Neuron (in vitro differentiated cells): Measurements from ENCODE around the gene PSMD6.

Experiments
- H2AFZ ChIP-seq: one replicate; pipeline ENCODE4 v1.6.1; 2013; ENCODE audit warnings: low read depth, mild to moderate bottlenecking, inconsistent platforms, low read length, moderate library complexity
- H3K27me3 ChIP-seq: one replicate; pipeline ENCODE4 v1.6.1; 2013; ENCODE audit warnings: low read length; ENCODE audit not compliant: insufficient read depth
- H3K36me3 ChIP-seq: one replicate; pipeline ENCODE4 v1.6.1; 2013; ENCODE audit warnings: low read length; ENCODE audit not compliant: insufficient read depth
- H3K4me1 ChIP-seq: one replicate; pipeline ENCODE4 v1.6.1; 2013; ENCODE audit warnings: low read length; ENCODE audit not compliant: insufficient read depth
- H3K4me3 ChIP-seq: 2 replicates; pipeline ENCODE4 v1.5.1; 2013; ENCODE audit warnings: mild to moderate bottlenecking, low read length, moderate library complexity
- H3K9me3 ChIP-seq: one replicate; pipeline ENCODE4 v1.6.1; 2013; ENCODE audit warnings: low read length

The PSMD6 gene

DNA sequence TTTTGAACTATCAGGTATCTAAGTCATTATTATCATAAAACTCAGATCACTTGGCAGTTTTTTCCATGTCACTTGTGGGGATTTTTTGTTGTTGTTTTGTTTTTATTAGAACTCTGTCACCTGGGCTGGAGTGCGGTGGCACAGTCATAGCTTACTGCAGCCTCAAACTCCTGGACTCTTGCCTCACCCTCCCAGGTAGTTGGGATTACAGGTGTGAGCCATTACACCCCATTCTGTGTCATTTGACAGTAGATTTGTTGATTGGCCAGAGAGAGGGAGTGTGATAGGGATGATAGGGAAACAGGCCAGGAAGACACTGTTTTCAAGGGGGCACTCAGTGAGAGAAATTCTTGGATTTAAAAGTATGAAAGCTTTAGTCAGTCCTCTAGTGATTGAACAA lies 56.4 kb downstream of the PSMD6 start:
- Histone ChIP-seq H3K4me1 (peaks cover 51% of the 10 kb centered on the region), H3K9me3 (no peaks in the 10 kb centered on the region), H3K4me3 (no peak overlapping the region), H3K36me3 (no peaks in the 10 kb centered on the region), H3K27me3 (no peaks in the 10 kb centered on the region), H2AFZ (no peak overlapping the region)

DNA sequence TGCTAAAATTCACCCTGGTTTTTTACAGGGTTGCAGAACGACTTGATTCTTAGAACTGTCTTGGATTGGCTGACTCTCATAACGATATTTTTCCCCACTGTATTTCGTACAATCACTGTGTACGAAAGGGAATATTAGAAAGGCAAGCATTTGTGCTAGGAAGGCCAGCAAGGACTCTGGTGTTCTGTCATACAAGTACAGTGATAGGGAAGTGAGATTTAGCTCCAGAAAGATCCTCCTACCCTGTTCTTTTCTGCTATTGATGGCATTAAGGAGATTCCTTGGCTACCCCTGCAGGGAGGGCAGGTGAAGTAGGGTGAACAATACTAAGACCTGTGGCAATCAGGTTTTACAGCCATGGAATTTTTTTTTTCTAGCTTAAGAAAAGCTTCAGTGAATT lies 57.3 kb downstream of the PSMD6 start:
- Histone ChIP-seq H3K4me1 (peaks cover 44% of the 10 kb centered on the region), H3K27me3 (no peaks in the 10 kb centered on the region), H3K9me3 (no peaks in the 10 kb centered on the region), H3K36me3 (no peaks in the 10 kb centered on the region), H3K4me3 (no peak overlapping the region), H2AFZ (no peak overlapping the region)

DNA sequence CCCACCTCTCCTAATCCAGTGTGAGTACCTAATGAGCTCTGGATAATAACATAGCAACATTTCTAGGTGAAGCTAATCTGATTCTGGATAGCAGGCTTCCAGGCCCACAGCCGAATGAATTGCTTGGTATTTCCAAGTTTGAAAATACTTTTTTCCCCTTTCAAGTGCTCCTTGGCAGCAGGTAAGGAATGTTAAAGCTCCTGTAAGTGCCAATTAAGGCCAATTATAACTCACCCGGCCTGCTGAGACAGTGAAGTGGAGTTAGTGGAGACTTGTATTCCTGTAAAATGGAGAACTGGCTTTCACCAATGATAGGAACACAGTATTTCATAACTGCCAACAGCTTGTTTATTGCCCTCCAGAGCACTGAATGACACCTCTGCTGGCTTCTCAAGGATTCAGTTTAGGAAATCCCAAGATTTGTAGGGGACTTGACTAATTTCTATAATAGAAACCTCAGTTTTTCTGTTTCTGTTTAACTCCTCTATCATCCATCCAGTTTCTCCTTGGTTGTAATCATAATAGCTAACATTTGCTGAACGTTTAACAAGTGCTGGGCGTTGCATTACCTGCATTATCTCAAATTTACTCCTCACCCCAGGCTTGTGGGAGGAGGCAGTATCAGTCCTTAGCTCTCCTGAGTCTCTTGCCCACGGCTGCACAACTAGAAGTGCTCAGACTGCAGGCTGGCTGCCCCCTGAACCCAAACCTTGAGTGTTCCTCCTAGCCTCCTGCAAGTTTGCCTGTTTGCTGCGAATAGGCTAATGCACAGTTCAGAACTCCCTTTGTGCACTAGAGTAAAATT lies 58.4 kb downstream of the PSMD6 start:
- Histone ChIP-seq H3K4me1 (peaks cover 36% of the 10 kb centered on the region), H3K36me3 (no peaks in the 10 kb centered on the region), H3K9me3 (no peaks in the 10 kb centered on the region), H2AFZ (no peak overlapping the region), H3K4me3 (no peak overlapping the region), H3K27me3 (no peaks in the 10 kb centered on the region)

DNA sequence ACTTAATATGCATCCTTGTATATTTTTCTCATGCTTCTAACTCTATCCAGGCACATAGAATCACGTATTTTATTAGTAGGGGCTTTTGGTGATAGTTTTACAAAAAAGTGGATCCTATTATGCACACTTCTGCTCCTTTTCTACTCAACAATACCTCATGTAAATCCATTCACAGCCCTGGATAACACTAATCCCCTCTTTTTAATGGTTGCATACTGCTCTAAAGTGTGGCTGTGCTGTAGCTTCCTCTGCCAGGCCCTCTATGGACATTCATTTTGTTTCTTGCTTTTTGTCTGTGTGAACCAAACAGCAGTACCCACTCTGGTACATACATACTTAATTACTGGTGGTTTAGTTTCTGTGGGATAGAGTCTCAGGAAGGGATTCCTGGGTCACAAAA lies 59.8 kb downstream of the PSMD6 start:
- Histone ChIP-seq H3K27me3 (no peaks in the 10 kb centered on the region), H3K4me1 (peaks cover 23% of the 10 kb centered on the region), H3K4me3 (no peak overlapping the region), H3K9me3 (no peaks in the 10 kb centered on the region), H3K36me3 (no peaks in the 10 kb centered on the region), H2AFZ (no peak overlapping the region)

DNA sequence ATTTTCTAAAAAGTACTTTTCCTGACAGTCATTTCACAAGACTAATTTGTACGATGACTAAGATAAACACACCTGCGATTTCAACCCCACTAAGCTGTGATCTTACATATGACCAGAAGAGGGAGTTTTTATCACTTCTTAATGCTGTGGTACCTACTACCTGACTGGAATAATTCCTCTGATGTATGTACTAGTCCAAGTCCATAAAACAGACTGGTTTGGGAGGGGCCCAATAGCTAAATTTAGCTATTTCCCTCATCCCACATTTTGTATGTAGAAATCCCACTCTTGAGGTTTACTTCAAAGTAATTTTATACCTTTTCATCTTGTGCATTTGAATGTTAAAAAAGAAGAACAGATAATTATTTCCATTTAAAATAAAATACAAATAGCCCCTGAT lies 61.4 kb downstream of the PSMD6 start:
- Histone ChIP-seq H2AFZ (no peak overlapping the region), H3K27me3 (no peaks in the 10 kb centered on the region), H3K36me3 (no peaks in the 10 kb centered on the region), H3K4me1 (peaks cover 11% of the 10 kb centered on the region), H3K9me3 (no peaks in the 10 kb centered on the region), H3K4me3 (no peak overlapping the region)
